HUES6 (cell line): ENCODE data around the gene AK2.

Experiments
- H3K27ac ChIP-seq: 2 replicates; pipeline ENCODE4 v1.7.0; 2013; ENCODE audit warnings: low read depth, mild to moderate bottlenecking, low read length, inconsistent platforms
- H3K27me3 ChIP-seq: 2 replicates; pipeline ENCODE4 v1.6.1; 2013; ENCODE audit warnings: low read length; ENCODE audit not compliant: control insufficient read depth, insufficient read depth
- H3K36me3 ChIP-seq: 2 replicates; pipeline ENCODE4 v1.6.1; 2013; ENCODE audit warnings: low read length; ENCODE audit not compliant: control insufficient read depth, insufficient read depth
- H3K4me1 ChIP-seq: 2 replicates; pipeline ENCODE4 v1.6.1; 2013; ENCODE audit warnings: low read length; ENCODE audit not compliant: control insufficient read depth, insufficient read depth
- H3K4me3 ChIP-seq: 2 replicates; pipeline ENCODE4 v1.5.1; 2013; ENCODE audit warnings: low read depth, low read length
- H3K9ac ChIP-seq: one replicate; pipeline ENCODE4 v1.6.1; 2013; ENCODE audit warnings: mild to moderate bottlenecking, low read length
- H3K9me3 ChIP-seq: 2 replicates; pipeline ENCODE4 v1.6.1; 2013; ENCODE audit warnings: low read depth, low read length; ENCODE audit not compliant: control insufficient read depth, insufficient read depth

The AK2 gene

DNA sequence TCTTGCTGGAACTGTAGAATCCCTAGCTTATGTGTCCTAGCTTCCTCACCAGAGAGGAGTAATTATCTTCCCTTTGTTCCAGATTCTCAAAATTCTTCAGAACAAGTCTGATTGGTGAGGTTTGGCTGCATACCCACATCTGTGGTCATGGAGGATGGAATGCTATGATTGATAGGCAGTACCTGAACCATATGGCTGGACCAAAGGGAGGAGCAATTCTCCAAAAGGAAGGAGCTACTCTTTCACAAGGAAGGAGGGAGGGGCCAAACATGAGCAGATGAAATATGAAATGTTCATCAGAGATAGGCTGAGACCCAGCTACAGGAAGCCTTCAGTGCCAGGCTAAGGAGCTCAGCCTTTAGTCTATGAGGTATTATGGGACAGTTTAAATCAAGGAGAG, 67.1 kb downstream of the AK2 start:
- no peak overlapping the region for H3K27ac ChIP-seq
- no peak overlapping the region for H3K9ac ChIP-seq
- 0 out of 2 replicates have a peak, but pooled peaks cover 5% of the 10 kb centered on the region for H3K4me1 ChIP-seq
- no peaks in the 10 kb centered on the region for H3K9me3 ChIP-seq
- no peaks in the 10 kb centered on the region for H3K36me3 ChIP-seq
- H3K27me3 ChIP-seq = peaks cover 48% of the 10 kb centered on the region
- H3K4me3 ChIP-seq = no peak overlapping the region

DNA sequence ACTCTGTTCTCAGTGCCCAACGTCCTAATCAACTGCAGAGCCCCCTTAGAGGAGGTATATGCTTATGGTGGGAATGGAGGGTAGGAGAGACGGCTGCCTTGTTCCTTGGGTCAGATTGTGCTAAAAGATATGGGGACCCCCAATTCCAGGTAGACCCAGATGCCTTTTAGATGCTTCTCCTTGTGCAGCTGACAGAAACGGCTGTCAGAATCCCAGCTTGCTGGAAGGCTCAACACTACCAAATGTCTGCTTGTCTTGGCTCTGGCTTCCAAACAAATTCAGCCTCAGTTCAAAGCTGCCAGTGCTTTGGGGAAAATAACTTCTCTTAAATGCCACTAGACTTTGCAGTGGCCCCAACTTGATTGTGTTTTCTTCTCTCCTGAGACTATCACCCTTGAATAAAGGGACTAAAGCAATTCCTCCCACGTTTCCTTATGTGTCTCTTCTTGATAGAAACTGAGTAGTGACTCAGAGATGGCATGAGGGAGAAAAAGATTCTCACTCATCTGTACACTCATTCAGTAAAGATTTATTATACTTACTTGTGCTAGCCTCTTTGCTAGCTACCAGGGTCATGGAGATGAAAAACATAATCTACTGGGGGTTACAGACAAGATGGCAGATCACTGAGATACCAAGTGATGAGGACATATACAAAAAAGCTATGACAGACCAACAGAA, 68.7 kb downstream of the AK2 start:
- H3K9me3 ChIP-seq = no peaks in the 10 kb centered on the region
- no peak overlapping the region for H3K27ac ChIP-seq
- peaks cover 7% of the 10 kb centered on the region for H3K4me1 ChIP-seq
- H3K9ac ChIP-seq = no peak overlapping the region
- H3K27me3 ChIP-seq = peaks cover 48% of the 10 kb centered on the region
- no peaks in the 10 kb centered on the region for H3K36me3 ChIP-seq
- no peak overlapping the region for H3K4me3 ChIP-seq

DNA sequence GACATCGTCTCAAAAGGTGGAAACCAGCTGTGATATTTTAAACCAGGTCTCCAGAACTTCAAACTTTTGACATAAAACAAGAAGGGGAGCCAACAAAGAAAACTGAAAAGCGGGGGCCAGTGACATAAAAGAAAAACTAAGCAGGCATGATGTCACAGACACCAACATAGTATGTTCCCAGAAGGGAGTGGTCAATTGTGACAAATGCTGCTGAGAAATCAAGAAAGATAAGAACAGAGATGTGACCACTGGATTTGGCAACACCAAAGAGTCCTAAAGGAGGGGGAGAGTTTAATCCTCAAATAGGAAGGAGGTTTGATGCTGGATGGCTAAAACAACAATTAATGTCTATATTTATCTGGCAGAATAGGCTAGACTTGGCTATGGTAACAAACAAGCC, 69.8 kb downstream of the AK2 start:
- no peaks in the 10 kb centered on the region for H3K9me3 ChIP-seq
- H3K27ac ChIP-seq = no peak overlapping the region
- no peaks in the 10 kb centered on the region for H3K36me3 ChIP-seq
- no peak overlapping the region for H3K9ac ChIP-seq
- H3K4me1 ChIP-seq = peaks cover 18% of the 10 kb centered on the region
- H3K27me3 ChIP-seq = peaks cover 39% of the 10 kb centered on the region
- H3K4me3 ChIP-seq = no peak overlapping the region

DNA sequence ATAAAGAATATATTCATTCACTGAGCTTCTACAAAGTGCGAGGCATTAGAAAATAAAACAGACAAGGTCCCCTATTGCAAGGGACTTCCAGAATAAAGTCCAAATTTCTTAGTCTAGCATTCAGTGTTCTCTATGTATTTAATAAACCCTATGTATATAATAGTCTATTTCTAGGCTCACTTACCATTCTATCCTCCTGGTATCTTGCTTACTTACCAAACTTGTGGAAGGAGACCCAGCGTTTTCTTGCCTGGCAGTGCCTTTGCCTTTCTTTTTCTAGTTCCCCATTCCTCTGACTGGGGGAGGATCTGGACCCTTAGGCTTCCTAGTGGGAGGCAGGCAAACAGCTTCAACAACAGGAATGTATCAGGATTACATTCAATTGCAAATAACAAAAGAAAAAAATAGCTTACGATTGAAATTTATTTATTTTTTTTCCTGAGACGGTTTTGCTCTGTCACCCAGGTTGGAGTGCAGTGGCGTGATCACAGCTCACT, 71.4 kb downstream of the AK2 start:
- Histone ChIP-seq H3K27ac (no peak overlapping the region), H3K36me3 (no peaks in the 10 kb centered on the region), H3K9ac (no peak overlapping the region), H3K9me3 (no peaks in the 10 kb centered on the region), H3K4me3 (peak overlapping the region; percentile 71), H3K27me3 (peaks cover 23% of the 10 kb centered on the region), H3K4me1 (peaks cover 19% of the 10 kb centered on the region)

DNA sequence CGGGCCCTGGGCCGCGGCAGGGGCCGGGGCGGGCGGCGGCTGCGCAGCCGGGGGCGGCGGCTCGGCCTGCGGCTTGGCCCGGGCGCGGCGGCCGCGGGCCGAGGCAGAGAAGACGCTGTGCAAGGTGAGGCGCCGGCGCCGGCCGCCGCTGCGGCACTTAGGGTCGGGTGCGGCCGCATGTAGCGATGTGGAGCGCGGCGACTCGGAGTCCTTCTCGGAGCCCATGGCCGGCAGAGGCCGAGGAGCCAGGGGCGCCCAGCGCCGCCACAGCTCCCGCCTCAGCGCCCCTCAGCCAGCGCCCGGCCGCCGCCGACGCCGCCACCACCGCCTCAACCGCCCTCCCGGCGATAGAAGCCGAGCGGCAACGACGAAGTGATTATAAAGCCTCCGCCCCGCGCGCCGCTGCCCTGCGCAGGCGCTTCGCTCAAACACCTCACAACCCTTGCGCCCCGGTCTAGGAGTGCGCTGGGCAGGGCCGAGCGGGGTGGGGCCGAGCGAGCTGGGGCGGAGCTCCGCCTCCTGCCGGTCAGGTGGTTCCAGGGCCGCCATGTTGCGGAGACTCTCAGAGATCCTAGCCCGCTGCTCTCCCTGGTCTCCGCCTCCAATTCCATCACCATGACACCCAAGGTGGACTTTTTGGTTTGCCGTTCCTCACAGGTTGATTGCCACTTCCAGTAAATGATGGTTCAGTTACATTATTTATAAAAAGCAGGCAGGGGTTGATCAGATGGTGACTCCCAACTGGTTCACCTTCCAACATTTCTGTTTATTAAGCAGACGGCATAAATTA, 72.0 kb downstream of the AK2 start, which contains the start of gene RNF19B:
RNF19B (minus strand) TSS at position 349 of the 790 bp plus-strand sequence; CDS start at position 225, 124 bp downstream.
- Histone ChIP-seq H3K4me3 (peak within 1 kb of the TSS; percentile 85), H3K4me1 (peaks cover 19% of the 10 kb centered on the region), H3K36me3 (no peaks in the 10 kb centered on the region), H3K27me3 (peaks cover 21% of the 10 kb centered on the region), H3K9ac (peak within 1 kb of the TSS; percentile 65), H3K9me3 (no peaks in the 10 kb centered on the region), H3K27ac (no peak within 1 kb of the TSS)

DNA sequence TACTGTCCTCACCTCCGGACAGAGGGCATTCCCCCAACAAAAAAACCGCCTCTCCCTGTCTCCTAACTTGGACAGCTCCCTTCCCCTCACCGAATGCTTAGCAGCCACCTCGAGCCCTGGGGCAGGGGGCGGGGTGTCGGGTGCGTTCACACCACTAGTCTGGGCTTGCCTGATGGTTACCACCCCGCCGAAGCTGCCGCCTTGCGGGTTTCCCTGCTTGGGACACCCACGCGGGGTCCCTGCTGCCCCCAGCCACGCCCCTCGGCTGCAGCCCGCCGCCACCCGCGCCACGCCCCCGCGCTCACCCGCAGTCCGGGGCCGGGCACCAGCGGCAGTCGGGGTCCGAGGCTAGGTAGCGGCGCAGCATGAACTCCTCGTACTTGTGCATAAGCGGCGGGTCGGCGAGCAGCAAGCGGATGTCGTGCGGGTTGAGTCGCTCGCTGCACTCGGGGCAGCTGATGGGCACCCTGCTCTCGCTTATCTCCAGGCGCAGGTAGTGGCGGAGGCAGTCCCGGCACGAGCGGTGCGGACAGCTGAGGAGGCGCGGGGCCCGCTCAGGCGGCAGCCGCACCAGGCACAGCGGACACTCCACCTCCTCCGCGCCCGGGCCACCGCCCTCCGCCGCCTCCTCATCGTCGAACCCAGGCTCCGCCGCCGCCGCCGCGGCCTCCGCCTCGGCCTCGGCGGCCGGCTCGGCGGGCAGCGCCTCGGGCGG, 72.8 kb downstream of the AK2 start:
- no peaks in the 10 kb centered on the region for H3K36me3 ChIP-seq
- H3K4me1 ChIP-seq = peaks cover 19% of the 10 kb centered on the region
- no peak overlapping the region for H3K27ac ChIP-seq
- peak overlapping the region; percentile 65 for H3K9ac ChIP-seq
- H3K4me3 ChIP-seq = peak overlapping the region; percentile 85
- peaks cover 15% of the 10 kb centered on the region for H3K27me3 ChIP-seq
- H3K9me3 ChIP-seq = no peaks in the 10 kb centered on the region

DNA sequence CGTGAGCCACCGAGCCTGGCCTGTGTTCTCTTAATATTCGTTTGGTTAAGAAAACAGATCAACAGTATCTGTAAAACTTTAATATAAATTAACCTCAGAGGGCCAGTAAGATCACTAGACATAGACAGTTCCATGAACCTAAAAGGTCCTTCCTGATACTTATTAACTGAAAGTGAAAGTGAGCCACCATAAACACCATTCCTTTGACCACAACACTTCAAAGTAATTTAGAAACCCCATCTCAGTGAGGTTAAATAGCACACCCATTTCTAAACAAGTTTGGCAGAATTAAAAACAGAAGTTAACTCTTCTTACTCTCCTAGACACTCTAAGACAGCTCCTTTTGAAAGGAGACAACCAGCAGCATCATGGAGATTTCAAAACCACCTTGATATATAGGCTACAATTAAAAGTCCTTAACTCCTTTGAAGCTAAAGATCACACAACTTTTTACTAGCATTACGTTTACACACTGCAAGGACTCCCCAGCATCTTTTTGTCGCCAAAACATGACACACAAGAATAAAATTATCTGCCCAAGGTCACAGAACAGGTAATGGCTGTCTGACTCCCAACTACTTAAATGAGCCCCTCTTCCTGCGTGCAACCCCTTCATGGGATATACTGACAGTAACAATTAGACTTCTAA, 74.3 kb downstream of the AK2 start:
- Histone ChIP-seq H3K9me3 (no peaks in the 10 kb centered on the region), H3K36me3 (no peaks in the 10 kb centered on the region), H3K4me3 (peak overlapping the region; percentile 85), H3K4me1 (peaks cover 19% of the 10 kb centered on the region), H3K27ac (no peak overlapping the region), H3K9ac (no peak overlapping the region), H3K27me3 (0 out of 2 replicates have a peak, but pooled peaks cover 5% of the 10 kb centered on the region)

DNA sequence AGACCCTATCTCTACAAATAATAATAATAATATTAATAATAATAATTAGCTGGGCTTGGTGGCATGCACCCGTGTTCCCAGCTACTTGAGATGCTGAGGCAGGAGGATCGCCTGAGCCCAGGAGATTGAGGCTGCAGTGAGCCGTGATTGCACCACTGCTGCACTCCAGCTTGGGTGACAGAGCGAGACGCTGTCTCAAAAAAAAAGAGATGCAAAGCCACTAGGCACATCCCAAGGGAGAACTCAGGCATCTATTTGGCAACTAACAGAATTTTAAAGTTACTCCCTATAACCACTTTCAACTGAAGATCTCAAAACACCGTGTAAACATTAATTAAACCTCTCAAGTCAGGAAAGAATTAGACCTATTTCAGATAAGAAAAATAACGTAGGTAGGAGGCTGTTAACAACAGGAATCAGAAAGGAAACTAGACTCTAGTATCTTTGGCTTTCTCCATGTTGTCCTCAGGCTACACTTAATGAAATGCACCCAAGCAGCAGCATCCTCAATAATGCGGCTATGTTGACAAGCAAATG, 75.8 kb downstream of the AK2 start:
- Histone ChIP-seq H3K9me3 (no peaks in the 10 kb centered on the region), H3K36me3 (no peaks in the 10 kb centered on the region), H3K4me1 (peaks cover 19% of the 10 kb centered on the region), H3K27ac (no peak overlapping the region), H3K27me3 (no peaks in the 10 kb centered on the region), H3K4me3 (no peak overlapping the region), H3K9ac (no peak overlapping the region)

DNA sequence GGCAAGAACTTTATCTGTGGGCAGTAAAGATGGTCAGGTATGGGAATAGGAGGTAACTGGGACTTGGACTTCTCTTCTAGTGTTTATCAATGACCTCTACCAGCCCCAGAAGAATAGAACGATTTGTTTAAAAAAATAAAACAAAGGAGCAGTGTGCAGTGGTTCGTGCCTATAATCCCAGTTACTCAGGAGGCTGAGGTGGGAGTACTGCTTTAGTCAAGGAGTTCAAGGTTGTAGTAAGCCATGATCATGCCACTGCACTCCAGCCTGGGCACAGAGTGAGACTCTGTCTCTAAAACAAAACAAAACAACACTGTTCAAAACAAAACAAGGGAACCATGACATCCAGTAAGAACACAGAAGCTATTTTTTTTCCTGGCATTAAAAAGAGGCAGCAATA, 76.3 kb downstream of the AK2 start:
- Histone ChIP-seq H3K27me3 (no peaks in the 10 kb centered on the region), H3K36me3 (no peaks in the 10 kb centered on the region), H3K27ac (no peak overlapping the region), H3K9ac (no peak overlapping the region), H3K4me1 (peaks cover 18% of the 10 kb centered on the region), H3K4me3 (no peak overlapping the region), H3K9me3 (no peaks in the 10 kb centered on the region)

DNA sequence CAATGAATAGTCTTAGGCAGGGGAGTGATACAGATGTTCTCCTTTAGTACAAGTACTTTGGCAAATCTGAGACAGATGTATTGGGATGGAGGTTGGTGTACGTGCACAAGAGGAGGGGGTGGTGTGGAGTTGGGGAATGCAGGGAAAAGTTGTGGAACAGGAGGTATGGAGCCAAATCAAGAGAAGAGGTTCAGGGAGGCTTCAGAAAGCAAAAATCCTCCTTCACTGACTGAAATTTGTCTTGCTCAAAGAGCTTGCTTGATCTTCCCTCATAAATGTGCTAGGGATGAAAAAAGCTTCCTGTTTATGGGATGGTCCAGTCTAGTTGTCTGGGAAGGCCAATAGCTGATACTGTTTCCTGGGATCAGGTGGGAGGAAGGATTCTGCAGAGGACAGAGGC, 77.9 kb downstream of the AK2 start:
- Histone ChIP-seq H3K4me3 (no peak overlapping the region), H3K27me3 (no peaks in the 10 kb centered on the region), H3K9me3 (no peaks in the 10 kb centered on the region), H3K27ac (no peak overlapping the region), H3K36me3 (no peaks in the 10 kb centered on the region), H3K9ac (no peak overlapping the region), H3K4me1 (peaks cover 14% of the 10 kb centered on the region)
